GM18907 (cell line): ENCODE measurements around the gene ASCL1.

Experiments used
- ATAC-seq: cut with Tn5 transposase; IDR thresholded peaks from one replicate; pipeline ENCODE4 v1.9.1; 2021; ENCODE audit warnings: mild to moderate bottlenecking, moderate library complexity; ENCODE audit not compliant: unreplicated experiment

Gene ASCL1

DNA sequence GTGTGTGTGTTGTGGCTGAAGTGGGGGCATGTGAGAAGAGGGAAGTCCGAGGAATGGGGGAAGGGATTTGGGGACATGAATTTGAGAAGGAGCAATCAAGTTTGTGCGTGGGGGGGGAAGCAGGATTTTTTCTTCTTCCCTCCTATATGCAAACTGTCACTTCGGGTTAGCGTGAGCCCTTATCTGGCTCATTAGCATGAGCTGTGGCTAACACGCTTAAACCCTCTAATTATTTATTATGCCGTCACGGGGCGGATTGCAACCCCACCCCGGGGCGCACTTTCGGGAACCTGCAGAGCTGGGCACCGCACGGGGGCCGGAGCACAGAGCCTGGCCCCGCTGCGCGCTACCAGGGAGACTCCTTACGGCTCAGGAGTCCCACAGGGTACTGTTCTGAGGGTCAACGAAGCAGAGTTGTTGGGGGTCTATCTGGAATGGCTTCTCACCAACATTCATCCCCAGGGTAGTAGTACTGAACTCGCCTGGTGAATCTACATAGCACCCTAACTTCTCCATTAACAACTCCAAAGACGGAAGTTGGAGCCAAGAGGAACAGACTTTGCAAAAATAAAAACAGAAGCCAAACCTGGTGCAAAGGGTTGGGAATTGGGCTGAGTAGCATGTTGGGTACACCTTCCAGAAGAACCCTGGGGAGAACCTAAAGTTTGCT lies 6.4 kb upstream of the ASCL1 start:
- ATAC-seq = no peak

DNA sequence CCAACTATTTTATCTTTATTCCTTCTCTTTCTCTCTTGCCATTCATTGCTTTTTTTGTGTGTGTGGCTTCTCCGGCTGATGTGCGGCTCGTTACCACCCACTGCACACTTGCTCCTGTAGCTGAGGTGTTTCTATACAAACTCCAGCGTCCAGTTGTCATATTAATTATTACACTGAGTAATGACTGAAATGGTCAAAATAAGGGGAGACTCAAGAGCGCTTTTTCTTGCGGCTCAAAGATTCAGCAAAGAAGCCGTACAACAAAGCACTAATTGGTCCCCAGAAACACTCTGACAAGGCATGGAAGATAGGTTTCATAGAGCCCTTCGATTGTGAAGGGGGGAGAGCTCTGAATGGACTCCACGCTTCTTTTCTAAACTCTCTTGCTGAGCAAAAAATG lies 5.6 kb upstream of the ASCL1 start:
- no peak for ATAC-seq

DNA sequence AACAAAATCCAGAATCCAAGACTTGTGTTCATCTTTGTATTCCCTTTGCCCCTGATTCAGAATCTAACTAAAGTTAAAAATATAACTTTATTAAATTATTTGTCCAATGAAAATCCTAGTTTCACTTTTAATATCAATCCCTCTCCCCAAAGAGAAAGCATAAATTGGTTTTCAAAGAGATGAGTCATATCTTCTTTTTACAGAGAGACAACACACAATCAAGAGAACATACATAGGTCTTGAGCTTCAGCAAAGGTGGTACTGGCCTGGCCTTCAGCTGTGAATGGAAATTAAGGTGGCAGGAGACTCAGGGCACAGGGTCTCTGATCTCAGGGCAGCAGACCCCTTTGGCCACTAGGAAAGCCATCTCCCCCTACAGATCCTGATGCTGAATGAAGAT lies 4.3 kb upstream of the ASCL1 start:
- ATAC-seq = no peak

DNA sequence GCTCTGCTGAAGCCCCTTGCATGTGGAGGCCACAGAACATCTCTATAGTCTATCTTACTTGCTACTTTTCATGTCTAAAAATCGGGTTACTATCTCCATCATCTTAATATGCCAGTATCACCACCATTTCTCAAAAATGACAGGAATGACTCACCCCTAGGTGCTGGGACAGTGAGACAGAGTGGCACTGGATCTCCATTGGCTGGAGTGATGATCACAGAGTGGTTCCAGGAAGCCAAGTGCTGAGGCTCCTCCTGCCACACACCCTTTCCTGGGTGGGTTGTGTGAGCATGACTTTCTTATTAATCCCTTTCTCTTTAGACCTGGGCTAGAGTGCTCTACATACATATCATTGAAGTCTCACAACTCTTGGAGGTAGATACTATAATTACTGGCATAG lies 3.3 kb upstream of the ASCL1 start:
- no peak for ATAC-seq

DNA sequence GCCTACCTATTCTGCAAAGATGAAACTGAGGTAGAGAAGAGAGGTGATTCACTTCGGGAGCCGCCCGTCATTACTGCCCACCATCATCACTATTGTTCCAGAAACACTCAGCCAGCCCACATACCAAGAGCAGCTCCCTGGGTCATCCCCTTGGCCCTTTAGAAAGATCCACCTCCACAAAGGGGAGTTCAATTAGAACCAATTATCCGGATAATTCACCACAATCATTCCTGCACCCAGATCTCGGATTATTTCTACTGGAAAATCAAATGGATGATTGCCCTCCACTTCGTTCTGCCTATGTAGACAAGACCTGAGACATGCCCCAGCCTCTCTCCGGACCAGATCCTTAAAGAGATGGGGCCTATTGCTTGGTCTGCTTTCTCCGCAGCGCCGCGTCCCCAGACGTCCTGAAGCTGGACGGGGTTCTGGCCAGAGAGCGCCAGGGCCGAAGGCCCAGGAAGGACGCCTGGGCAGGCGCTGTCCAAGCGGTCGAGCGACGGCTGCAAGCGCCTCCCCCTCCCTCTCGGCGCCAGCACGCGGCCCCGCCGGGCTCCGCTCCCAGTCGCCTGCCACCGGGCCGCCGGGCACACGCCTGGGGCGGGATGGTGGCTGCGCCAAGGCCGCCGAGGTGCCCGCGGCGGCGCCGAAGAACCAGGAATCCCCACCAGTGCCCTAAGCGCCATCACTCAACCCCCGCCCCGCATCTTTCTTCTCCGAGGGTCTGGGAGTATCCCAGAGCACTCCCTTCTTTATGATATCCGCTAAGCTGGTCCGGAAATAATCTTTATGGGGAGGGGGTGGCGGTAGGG lies 1.3 kb upstream of the ASCL1 start:
- no peak for ATAC-seq

DNA sequence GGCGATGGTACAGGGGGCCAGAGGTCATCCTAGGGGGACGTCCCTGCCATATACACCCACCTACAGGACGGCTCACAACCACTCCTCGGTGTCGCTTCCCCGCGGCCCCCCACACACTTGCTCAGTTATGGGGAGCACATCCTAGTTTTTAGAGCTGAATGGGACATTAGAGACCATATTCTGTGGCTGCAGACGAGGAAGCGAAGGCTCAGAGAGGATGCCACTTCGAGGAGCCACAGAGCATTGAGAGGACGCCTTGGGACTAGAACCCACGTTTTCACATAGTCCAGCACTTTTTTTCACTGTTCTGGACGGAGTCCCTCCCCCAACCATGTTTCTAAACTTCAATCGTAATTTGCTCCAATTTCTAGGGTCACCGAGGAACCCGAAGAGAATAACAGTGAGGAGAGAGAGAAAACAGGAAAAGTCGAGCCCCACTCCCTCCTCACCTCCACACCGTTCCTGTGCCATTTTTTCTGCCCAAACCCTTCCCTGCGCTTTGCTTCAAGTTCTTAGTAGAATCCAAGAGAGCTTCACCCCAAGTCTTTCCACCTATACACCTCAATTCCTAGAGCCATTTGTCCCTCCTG lies 641 bp upstream of the ASCL1 start:
- no peak for ATAC-seq

DNA sequence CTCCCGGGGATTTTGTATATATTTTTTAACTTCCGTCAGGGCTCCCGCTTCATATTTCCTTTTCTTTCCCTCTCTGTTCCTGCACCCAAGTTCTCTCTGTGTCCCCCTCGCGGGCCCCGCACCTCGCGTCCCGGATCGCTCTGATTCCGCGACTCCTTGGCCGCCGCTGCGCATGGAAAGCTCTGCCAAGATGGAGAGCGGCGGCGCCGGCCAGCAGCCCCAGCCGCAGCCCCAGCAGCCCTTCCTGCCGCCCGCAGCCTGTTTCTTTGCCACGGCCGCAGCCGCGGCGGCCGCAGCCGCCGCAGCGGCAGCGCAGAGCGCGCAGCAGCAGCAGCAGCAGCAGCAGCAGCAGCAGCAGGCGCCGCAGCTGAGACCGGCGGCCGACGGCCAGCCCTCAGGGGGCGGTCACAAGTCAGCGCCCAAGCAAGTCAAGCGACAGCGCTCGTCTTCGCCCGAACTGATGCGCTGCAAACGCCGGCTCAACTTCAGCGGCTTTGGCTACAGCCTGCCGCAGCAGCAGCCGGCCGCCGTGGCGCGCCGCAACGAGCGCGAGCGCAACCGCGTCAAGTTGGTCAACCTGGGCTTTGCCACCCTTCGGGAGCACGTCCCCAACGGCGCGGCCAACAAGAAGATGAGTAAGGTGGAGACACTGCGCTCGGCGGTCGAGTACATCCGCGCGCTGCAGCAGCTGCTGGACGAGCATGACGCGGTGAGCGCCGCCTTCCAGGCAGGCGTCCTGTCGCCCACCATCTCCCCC lies 777 bp downstream of the ASCL1 start:
- peak; percentile 53 for ATAC-seq

DNA sequence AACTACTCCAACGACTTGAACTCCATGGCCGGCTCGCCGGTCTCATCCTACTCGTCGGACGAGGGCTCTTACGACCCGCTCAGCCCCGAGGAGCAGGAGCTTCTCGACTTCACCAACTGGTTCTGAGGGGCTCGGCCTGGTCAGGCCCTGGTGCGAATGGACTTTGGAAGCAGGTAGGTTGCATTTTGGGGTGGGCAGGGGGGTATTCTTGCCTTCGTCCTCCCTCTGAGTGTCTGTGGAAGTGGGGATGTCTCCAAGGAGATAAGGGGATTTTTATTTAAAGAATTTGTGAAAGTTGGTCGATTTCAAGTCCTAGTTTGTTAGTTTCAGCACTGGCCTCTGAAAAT lies 1.3 kb downstream of the ASCL1 start:
- ATAC-seq = no peak

DNA sequence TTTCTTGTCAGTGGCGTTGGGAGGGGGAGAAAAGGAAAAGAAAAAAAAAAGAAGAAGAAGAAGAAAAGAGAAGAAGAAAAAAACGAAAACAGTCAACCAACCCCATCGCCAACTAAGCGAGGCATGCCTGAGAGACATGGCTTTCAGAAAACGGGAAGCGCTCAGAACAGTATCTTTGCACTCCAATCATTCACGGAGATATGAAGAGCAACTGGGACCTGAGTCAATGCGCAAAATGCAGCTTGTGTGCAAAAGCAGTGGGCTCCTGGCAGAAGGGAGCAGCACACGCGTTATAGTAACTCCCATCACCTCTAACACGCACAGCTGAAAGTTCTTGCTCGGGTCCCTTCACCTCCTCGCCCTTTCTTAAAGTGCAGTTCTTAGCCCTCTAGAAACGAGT lies 1.9 kb downstream of the ASCL1 start:
- ATAC-seq = no peak

DNA sequence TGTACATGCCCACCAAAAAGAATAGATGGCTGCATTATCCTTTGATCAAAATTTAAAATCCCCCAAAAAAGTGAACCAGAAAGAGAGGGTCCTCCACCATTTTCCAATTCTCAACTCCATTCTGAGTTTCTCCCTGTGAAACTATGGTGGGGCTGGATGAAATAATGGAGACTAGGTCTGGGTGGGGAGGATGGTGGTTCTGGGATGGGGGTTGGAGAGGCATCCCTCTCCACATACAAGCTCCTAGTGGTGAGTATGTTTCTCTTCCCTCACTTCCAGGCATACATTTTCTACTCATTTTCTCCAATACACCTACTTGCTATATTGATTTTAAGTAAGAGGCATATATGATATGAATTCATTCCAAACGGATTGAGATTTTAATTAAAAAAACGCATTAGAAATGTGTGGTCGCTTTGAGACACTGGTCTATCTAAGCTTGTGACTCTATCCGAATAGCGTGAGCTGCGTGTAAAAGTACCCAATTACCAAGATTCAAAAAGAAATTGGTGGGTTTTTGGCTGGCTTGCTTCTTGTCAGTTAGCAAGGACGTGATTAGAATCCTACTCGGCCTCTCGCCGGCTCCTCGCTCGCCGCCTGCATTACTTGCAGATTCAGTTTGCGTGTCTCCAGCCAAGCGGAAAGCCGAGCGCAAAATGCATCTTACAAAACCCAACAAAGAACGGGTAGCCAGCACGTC lies 3.4 kb downstream of the ASCL1 start:
- no peak for ATAC-seq

DNA sequence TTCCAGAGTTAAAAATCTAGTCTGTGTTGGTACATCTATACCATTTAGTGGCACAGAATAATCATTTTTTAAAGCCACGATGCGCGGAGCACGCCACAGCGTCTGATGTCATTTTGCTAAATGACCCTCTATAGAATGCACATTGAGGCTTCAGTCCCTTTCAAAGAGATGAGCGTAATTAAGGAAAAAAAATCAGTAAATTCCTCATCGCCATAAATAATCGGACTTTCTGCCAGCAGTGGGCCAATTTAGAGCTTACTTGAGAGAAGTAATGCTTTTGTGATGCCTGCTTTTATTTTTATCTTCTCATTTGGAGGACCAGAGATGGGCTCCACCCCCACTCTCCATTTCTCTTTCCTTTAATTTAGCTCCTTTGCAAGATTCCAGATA lies 4.0 kb downstream of the ASCL1 start:
- no peak for ATAC-seq

DNA sequence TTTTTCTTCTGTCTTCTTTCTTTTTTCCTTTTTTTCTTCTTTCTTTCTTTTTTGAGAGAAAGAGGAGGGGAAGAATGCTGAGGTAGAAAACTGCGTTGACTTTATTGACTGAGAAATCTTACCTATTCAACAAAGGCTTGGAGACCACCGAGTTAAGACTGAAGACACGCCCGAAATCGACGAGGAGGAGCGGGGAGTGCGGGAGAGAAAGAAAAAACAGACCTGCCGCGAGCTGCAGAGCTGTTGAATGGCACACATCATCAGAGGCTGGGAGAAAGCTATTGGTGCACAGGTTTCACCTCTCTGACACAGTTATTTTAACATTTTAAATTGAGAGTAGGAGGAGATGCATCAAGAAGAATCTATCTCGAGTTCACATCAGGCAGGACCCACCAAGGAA lies 5.1 kb downstream of the ASCL1 start:
- no peak for ATAC-seq

DNA sequence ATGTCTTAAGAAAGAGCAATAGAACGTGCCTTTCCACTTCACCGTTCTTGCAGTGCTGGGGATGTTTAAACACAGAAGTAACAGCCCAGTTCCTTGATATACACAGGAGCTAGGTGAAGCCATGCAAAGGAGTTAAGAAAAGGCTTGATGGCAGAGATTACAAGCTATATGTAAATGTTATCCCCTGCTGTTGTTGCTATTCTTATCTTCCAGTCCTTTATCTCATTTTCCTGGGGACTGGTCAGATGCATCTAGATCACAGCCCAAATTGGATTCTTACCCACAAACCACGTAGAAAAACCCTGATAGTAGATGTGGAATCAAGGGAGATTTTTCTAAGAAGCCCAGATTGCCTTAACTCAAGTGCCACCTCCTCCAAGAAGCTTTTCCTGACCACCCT lies 5.5 kb downstream of the ASCL1 start:
- ATAC-seq = no peak

DNA sequence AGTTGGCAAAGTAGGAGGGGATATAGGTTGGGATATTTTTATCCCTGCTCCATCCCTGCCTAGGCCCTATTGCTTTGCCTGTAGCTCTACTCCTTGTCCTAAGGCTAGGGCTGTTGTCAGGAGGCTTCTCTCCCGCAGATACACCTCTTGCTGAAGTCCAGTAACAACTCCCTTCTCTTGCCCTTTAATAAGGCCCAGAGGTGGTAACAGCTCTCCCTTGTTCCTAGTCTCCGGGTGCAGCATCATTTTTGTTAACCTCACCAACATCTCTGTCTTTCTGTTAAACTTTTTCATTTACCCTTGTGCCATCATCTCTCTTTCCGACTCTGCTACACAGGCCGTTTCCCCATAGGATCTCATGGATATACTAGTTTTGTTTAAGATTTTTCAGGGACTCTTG lies 6.3 kb downstream of the ASCL1 start:
- ATAC-seq = no peak

DNA sequence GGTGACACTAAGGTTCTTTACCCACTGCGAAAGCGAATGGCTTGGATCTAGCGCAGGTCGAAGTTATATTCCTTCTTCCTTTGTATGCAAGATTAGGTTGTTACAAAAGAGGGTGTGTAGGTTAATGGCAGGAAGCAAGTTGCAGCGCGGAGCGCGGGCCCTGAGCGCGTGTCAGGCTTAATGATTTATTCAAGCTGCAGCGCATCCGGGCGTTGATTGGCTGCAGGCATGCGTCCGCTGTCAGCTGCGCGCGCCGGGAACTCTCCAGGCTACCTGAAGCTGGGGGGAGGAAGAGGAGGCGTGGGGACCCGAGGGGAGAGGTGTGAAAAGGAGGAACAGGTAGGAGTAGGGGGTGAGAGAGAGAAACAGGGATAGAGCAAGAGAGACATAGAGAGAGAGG lies 7.4 kb downstream of the ASCL1 start:
- peak; percentile 56 for ATAC-seq

DNA sequence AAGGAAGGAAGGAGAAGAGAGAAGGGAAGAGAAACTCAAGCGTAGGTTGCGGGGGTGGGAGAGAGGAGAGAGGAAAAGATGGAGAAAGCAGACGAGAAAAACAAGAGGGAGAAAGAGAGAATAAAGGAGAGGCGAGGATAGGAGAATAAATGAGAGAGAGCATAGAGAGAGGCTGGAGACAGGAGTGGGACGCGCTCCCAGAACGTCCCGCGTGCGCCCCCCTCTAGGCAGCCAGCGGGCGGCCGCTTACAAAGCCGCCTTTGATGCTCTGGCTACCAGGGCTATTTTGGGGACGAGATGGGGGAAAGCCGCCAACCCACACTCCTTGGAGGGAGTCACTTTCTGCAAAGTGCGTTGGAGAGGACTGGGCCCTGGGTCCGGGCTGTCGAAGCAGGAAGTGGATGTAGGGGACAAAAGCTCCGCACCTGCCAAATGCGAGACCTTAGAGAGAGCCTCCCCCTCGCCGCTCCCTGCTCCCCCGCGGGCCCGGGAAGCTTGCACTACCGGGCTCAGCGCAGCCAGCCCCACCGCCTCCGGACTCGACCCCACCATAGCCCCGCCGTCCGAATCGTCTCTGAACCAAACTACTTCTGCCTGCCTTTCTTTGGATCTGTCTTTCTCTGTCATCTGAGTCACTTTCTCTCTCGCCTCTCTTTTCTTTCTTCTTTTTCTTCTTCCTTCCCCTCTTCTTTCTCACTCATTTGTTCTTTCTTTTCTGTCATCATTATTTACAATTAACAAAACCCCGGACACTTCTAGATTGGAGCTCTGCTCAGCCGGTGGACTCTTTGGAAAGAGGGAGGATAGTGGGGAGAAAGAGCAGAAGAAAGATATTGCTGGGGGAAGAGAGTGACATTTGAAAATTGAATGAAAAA lies 8.0 kb downstream of the ASCL1 start:
- ATAC-seq = peak; percentile 29

DNA sequence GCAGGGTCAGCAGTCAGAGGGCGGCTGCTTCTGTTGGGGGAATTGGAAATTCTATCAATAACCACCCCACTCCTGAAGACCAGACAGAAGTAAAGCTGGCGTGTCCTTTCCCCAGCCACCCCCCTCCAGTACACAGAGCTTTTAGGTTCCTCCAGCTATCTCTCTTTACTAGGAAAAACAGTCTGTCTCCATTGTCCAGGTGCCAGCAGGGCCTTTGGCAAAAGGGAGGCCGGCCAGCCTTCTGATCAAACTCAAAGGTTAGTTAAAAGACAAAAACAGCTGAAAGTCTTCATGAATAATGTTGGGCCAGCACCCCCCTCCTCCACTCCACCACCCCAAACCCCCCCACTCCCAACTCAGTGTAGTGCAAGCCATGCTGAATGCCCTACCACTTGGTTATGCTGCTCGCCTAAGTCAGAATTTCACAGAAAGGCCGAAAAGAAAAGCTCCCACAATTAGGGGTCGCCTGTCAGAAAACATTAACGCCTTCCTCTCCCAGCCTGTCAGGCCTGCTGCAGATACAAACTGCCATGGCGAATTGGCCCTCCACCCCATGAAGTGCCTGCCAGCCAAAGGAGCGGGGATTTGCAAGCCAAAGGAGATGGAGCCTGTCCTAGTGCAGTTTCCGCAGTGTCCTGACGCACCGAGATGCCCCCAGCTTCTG lies 8.9 kb downstream of the ASCL1 start:
- ATAC-seq = no peak

DNA sequence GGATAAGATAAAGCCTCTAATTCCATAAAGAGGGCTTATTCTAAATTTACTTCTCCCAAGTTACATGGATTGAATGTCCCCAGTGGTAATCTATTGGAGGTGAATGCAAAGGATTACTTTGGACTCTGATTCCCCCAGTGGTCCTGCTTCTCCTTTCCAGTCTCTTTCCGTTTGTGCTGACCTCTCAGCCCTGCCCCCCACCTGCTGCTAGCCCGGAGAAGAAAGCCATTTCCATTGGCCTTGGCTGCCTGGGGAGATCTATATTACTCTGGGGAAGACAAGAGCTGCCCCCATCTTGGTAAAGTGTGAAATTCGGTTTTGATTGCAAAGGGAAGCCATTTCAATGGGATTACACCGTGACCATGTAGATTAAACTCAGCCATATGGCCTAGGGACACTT lies 13.3 kb downstream of the ASCL1 start:
- ATAC-seq = no peak

DNA sequence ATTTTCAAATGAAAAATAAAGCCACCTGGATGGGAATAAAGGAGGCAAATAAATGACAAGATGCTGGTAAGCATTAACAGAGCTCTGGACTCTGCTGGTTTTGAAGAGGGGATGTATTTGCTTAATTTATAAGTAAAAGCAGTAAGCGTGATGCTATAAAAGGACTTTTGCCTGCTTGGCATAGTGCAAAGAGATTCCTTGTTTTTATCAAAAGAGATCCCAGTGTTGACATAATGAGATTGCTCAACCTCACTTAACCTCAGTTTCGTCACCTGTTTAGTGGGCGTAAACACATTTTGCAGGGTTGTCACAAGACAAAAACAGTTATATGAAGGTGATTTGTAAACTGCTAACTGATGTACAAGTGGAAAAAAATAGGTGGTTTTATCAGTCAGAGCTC lies 13.8 kb downstream of the ASCL1 start:
- no peak for ATAC-seq

DNA sequence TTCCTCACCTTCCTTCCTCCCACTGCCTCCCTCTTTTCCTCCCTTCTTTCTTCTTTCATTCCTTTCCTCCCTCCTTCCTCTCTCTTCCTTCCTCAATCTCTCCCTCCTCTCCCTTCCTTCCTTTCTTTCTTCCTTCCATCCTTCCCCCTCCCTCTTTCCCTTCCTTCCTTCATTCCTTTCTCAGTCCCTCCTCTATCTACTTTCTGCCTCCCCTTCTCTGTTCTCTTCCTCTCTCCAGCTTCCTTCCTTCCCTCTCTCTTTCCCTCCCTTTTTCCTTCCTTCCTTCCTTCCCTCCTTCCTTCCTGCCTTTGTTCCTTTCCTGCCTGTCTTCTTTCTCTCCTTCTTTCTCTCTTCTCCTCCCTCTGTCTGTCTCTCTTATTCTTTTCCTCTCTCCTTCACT lies 16.1 kb downstream of the ASCL1 start:
- no peak for ATAC-seq
